Measurements from ENCODE around the gene GFPT2. TPM values are rescaled to one million over a fixed set of nuclear protein-coding genes. Genes with fewer than 3 reads are reported as not detected.

The GFPT2 gene
- total RNA-seq, 2 experiments from 2014 or later: not detected

DNA sequence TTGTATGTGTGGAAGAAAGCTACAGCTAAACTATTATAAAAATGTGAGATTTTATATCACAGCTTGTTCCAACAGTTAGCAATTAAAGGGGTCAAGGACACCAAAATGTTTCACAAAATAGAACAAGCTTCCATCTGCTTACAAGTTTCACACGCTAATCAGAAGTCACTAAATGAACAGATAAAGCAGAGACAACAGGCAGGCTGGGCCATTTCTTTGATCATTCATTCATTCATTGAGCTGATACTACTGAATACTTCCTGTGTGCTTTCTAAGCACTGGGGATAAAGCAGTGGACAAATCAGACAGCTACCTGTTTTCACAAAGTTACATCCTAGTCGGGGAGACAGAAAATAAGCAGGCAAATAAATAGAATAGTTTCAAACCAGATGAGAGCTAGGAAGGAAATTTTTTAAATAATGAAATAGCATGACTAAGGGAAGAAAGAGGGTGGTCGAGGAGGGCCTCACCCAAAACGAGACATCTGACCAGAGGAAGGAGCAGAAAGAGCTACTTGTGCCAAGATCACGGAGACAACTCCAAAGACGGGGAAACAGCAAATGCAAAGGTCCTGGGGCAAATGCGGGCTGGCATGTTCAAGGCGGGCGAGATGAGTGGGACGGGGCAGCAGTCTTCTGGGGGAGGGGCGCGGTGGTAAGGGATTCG lies 62.4 kb downstream of the GFPT2 start:
- Histone ChIP-seq H3K4me2 (ENCODE audit: low read length) (peak overlapping the region; percentile 96), H3K36me3 (ENCODE audit: insufficient read depth, low read length) (peaks cover 36% of the 10 kb centered on the region), H3K4me3 (ENCODE audit: low read depth, low read length, poor library complexity, severe bottlenecking) (peak overlapping the region; percentile 75), H3K79me2 (ENCODE audit: insufficient read depth, low read depth, low read length) (peaks cover 35% of the 10 kb centered on the region), H2AFZ (ENCODE audit: low read length) (no peak overlapping the region), H3K9me2 (ENCODE audit: insufficient read depth, low read length) (no peaks in the 10 kb centered on the region), H3K27ac (ENCODE audit: low read depth, low read length, poor library complexity, severe bottlenecking) (no peak overlapping the region), H3K9me3 (ENCODE audit: low read length) (no peaks in the 10 kb centered on the region), H4K20me1 (ENCODE audit: insufficient read depth, low read length) (peaks cover 19% of the 10 kb centered on the region; the same call in 1 of the 2 replicates), H3K4me1 (ENCODE audit: insufficient read depth, low read length, poor library complexity, severe bottlenecking) (peaks cover 33% of the 10 kb centered on the region)
- DNase-seq (ENCODE audit: low spot score): no peak
- intact Hi-C loops (cut with micrococcal nuclease; ENCODE audit: unreplicated experiment): loop anchor here (5.0 kb wide), 1 partner anchor 383 kb away; the partner anchor contains the start of gene TBC1D9B
- no TSS peak for BruUV-seq (replicated peaks)
- ChIA-PET POLR2A (interaction anchor here (0.6 to 0.9 kb wide), 2 partner anchors 13 to 161 kb away, joined by 3 to 4 read pairs; no protein-coding TSS in a partner anchor), CTCF (ENCODE audit: unreplicated experiment) (no interaction called here)
- TF ChIP-seq EZH2phosphoT487 (IDR thresholded peaks at IDR 0.05; ENCODE audit: borderline replicate concordance, low read depth, low read length) (no peak), CTCF (conservative IDR thresholded peaks at IDR 0.05; ENCODE audit: low read length) (no peak)

DNA sequence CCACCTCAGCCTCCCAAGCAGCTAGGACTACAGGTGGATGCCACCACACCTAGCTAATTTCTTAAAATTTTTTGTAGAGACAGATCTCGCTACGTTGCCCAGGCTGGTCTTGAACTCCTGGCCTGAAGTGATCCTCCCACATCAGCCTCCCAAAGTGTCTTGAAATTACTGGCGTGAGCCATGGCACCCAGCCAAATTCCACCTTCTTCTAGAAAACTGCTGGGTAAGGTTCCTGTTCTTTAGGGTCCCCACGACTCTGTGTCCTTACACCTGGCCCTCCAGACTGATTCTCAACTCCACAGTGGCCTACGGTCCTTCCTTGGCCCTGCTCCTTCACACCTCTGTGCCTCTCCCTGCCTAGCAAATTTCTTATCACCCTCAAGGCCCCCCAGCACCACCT lies 63.2 kb downstream of the GFPT2 start:
- H4K20me1 ChIP-seq (ENCODE audit: insufficient read depth, low read length): peaks cover 19% of the 10 kb centered on the region; the same call in 1 of the 2 replicates
- no peak overlapping the region for H3K27ac ChIP-seq (ENCODE audit: low read depth, low read length, poor library complexity, severe bottlenecking)
- intact Hi-C loops (cut with micrococcal nuclease; ENCODE audit: unreplicated experiment): loop anchor here (5.0 kb wide), 1 partner anchor 383 kb away; the partner anchor contains the start of gene TBC1D9B
- no TSS peak for BruUV-seq (replicated peaks)
- peak overlapping the region; percentile 96 for H3K4me2 ChIP-seq (ENCODE audit: low read length)
- H3K36me3 ChIP-seq (ENCODE audit: insufficient read depth, low read length): peaks cover 37% of the 10 kb centered on the region
- H2AFZ ChIP-seq (ENCODE audit: low read length): no peak overlapping the region
- no peaks in the 10 kb centered on the region for H3K9me3 ChIP-seq (ENCODE audit: low read length)
- H3K4me1 ChIP-seq (ENCODE audit: insufficient read depth, low read length, poor library complexity, severe bottlenecking): peaks cover 30% of the 10 kb centered on the region
- no peaks in the 10 kb centered on the region for H3K9me2 ChIP-seq (ENCODE audit: insufficient read depth, low read length)
- H3K79me2 ChIP-seq (ENCODE audit: insufficient read depth, low read depth, low read length): peaks cover 35% of the 10 kb centered on the region
- ChIA-PET CTCF (ENCODE audit: unreplicated experiment) (no interaction called here), POLR2A (interaction anchor here (0.8 to 1.2 kb wide), 3 partner anchors 9 to 21 kb away, joined by 3 to 4 read pairs (median 4); no protein-coding TSS in a partner anchor)
- no peak for DNase-seq (ENCODE audit: low spot score)
- TF ChIP-seq EZH2phosphoT487 (IDR thresholded peaks at IDR 0.05; ENCODE audit: borderline replicate concordance, low read depth, low read length) (no peak), CTCF (conservative IDR thresholded peaks at IDR 0.05; ENCODE audit: low read length) (no peak)
- H3K4me3 ChIP-seq (ENCODE audit: low read depth, low read length, poor library complexity, severe bottlenecking): no peak overlapping the region

DNA sequence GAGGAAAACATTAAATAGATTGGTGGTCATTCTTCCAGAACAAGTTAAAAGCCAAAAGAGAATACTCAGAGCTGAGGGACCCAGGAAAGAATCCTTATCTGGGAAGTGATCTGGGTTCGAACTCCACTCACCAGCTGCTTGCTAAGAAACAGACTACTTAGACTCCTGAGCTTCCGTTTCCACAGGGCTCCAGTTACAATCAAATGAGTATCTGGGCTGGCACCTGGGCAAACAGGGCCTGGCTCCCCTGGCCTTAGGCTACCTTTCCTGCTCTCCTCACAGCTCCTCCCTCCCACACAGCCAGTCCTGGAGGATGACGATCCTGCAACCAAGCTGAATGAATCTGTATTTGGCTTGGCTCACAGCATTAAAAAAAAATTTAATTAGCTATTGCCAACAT lies 63.7 kb downstream of the GFPT2 start:
- H3K79me2 ChIP-seq (ENCODE audit: insufficient read depth, low read depth, low read length): peaks cover 35% of the 10 kb centered on the region
- BruUV-seq (replicated peaks): no TSS peak
- TF ChIP-seq EZH2phosphoT487 (IDR thresholded peaks at IDR 0.05; ENCODE audit: borderline replicate concordance, low read depth, low read length) (no peak), CTCF (conservative IDR thresholded peaks at IDR 0.05; ENCODE audit: low read length) (no peak)
- no peak overlapping the region for H3K4me2 ChIP-seq (ENCODE audit: low read length)
- H3K4me1 ChIP-seq (ENCODE audit: insufficient read depth, low read length, poor library complexity, severe bottlenecking): peaks cover 25% of the 10 kb centered on the region
- H3K9me3 ChIP-seq (ENCODE audit: low read length): no peaks in the 10 kb centered on the region
- POLR2A ChIA-PET: interaction anchor here (0.7 to 1.2 kb wide), 4 partner anchors 8 to 20 kb away, joined by 3 to 4 read pairs (median 4); no protein-coding TSS in a partner anchor
- no peak overlapping the region for H3K27ac ChIP-seq (ENCODE audit: low read depth, low read length, poor library complexity, severe bottlenecking)
- no peak overlapping the region for H3K4me3 ChIP-seq (ENCODE audit: low read depth, low read length, poor library complexity, severe bottlenecking)
- H3K36me3 ChIP-seq (ENCODE audit: insufficient read depth, low read length): peaks cover 39% of the 10 kb centered on the region
- H4K20me1 ChIP-seq (ENCODE audit: insufficient read depth, low read length): peaks cover 19% of the 10 kb centered on the region; the same call in 1 of the 2 replicates
- no peaks in the 10 kb centered on the region for H3K9me2 ChIP-seq (ENCODE audit: insufficient read depth, low read length)
- no peak for DNase-seq (ENCODE audit: low spot score)
- intact Hi-C loops (cut with micrococcal nuclease; ENCODE audit: unreplicated experiment): no loop called here
- CTCF ChIA-PET (ENCODE audit: unreplicated experiment): no interaction called here
- H2AFZ ChIP-seq (ENCODE audit: low read length): no peak overlapping the region
